ENCODE results near the gene ZNF682.
"Not testable (repeated sequence)": the region's sequence is repeated elsewhere in the genome, so short reads cannot be mapped to it uniquely, and the experiment has no call there.

ZNF682 gene

GRCh38 chr19:19966862-19967261, 72.4 kb downstream of the ZNF682 start:
- no peak for DNase-seq

DNA sequence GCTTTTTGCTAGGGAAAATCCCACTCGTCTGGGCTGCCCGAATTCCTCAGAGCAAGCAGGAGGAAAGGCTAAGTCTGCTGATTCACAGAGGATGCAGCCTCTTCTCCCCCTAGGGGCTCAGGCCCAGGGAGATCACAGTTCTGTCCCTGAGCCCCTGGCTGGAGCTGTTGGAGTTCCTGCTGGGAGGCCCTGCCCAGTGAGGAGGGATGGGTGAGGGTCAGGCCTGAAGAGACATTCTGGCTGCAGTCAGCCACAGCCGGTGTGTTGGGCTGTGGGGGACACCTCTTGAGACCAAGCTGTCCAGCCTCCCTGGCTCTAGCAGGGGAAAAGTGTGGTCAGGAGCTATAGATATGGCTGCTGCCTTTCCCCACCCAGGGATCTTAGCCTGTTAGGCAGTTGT, 73.2 kb downstream of the ZNF682 start:
- not testable (repeated sequence) for DNase-seq

DNA sequence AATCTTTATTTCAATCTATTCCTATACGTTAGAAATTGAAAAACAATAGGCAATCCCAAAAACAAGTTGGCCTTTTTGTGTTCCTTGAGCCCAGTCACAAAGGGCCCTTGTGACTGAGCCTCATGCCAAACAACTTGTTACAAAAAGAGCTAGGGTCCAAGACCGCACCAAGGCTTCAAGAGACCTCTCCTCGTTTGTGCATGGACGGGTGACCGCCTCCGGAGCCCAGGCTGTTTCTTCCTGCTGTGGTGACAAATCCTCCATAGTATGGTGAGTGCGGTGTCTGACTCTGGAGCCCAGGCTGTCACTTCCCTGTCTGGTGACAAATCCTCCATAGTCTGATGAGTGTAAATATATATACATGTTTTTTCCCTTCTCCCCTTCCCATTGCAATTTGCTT, 74.9 kb downstream of the ZNF682 start:
- DNase-seq: no peak

GRCh38 chr19:19959151-19959799, 80.0 kb downstream of the ZNF682 start:
- DNase-seq: peak; percentile 75

GRCh38 chr19:19957766-19958165, 81.5 kb downstream of the ZNF682 start:
- DNase-seq: not testable (repeated sequence)

DNA sequence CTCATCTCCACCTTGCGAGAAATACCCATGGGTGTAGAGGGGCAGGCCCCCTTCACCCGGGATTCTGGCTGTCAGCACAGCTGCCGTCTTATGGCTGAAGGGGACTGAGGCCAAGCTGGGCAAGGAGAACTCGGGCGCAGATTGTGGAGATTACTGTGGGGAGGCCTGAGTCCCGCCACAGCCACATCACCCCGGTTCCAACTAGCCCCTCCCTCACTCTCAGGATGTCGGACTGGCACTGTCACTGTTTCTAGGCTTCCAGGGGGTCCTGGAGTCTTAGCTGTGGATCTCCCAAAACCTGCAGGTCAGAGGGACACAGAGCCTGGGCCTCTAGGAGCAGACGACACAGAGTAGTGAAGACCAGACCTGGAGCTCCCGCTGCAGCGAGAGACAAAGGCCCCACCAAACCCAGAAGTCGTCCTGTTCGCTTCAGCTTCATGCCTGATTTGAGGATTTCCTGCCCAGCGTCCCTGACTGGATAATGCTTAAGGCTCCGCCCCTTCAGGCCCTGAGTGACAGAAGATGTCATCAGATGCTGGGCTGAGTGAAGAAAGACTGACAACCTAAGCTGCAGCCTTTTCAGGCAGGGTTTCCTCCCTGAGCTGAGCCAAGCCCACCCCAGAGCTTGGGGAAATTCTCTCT, 82.8 kb downstream of the ZNF682 start:
- DNase-seq: no peak

DNA sequence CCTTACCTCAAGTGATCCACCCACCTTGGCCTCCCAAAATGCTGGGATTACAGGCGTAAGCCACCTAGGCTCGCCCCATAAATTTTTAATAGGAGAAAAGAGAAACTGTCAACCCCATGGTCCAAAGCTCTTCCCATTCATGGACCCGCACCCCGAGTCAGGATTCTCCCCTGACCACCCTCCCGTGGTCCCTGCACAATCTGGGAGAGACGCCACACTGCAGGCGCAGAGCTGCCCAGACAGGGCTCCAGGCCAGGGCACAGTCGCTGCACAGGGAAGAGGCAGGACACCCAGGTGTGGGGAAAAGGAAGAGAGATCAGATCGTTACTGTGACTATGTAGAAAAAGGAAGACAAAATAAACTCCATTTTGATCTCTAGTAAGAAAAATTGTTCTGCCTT, 84.1 kb downstream of the ZNF682 start:
- DNase-seq: no peak

Measured in stimulated activated CD4-positive, alpha-beta T cell treated with anti-CD3 and anti-CD28 coated beads, Interleukin-4, amount 100 ng/mL, for 24 hours (primary cell).